H1 (cell line): ENCODE measurements around the gene MICA. TPM values are rescaled to one million over a fixed set of nuclear protein-coding genes. Genes with fewer than 3 reads are reported as not detected.

Experiments
- JUND ChIP-seq: IDR thresholded peaks from 2 replicates; pipeline ENCODE4 v1.6.1; 2011; ENCODE audit warnings: mild to moderate bottlenecking, improper control_type of control experiment, low read length
- RAD21 ChIP-seq, 2 experiments: IDR thresholded peaks in 1 of 2; conservative IDR thresholded peaks in 1 of 2; 2 replicates each; pipeline ENCODE4 v1.6.1; 2011; ENCODE audit warnings: low read depth in 2 of 2, low read length in 2 of 2, improper control_type of control experiment in 1 of 2, inconsistent platforms in 1 of 2, mild to moderate bottlenecking in 1 of 2, moderate library complexity in 1 of 2
- TEAD4 ChIP-seq: IDR thresholded peaks from 2 replicates; pipeline ENCODE4 v1.6.1; 2012; ENCODE audit warnings: low read depth, low read length, inconsistent platforms, mixed read lengths
- polyA plus RNA-seq, 7 experiments: library from polyadenylated mRNA; depleted of rRNA in 3 of 7; stranded (reverse) in 5 of 7; unstranded in 2 of 7; fragments of >200 nt in 5 of 7; fragments of 200-250 nt in 2 of 7; gene quantifications; 1 replicate in 5 of 7; 2 replicates in 1 of 7; 4 replicates in 1 of 7; pipeline versions ENCODE4 v1.2.1 to v1.2.3, GENCODE V29; 2011 to 2013; ENCODE audit warnings: missing spikeins in 2 of 7, mixed read lengths in 2 of 7
- total RNA-seq: library from RNA; stranded (reverse); fragmentation: NEBNext Ultra II Directional; extraction: Animal tissue kit (Norgen Biotek cat#: 25700); gene quantifications from 2 replicates; pipeline ENCODE4 v1.2.1, GENCODE V29; 2021

The MICA gene
- total and polyA plus RNA-seq, 2 of the 8 experiments (the other 6 are each of a cell fraction or from before 2014, with no cell fraction given): 12.5 to 16.3 TPM

DNA sequence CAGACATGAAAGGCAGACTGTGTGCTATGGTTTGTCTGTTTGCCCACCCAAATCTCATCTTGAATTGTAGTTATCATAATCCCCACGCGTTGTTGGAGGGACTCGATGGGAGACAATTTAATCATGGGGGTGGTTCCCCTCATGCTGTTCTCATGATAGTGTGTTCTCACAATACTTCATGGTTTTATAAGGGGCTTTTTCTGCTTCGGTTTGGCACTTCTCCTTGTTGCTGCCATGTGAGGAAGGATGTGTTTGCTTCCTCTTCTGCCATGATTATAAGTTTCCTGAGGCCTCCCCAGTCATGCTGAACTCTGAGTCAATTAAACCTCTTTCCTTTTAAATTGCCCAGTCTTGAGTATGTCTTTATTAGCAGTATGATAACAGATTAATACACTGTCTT, 47.4 kb downstream of the MICA start (continued):
- TF ChIP-seq RAD21 (IDR thresholded peaks at IDR 0.05 in 1 of 2, conservative IDR thresholded peaks at IDR 0.05 in 1 of 2; ENCODE audit: low read depth in 2 of 2, low read length in 2 of 2) (no peak), JUND (no peak), TEAD4 (no peak)
